Activated naive CD4-positive, alpha-beta T cell treated with anti-CD3 and anti-CD28 coated beads, Interleukin-2, amount 50 U/mL, for 72 hours (primary cell): ENCODE results near the gene ASB6. TPM values are rescaled to one million over a fixed set of nuclear protein-coding genes. Genes with fewer than 3 reads are reported as not detected.
A peak's percentile ranks its signal among the peaks of the same experiment; 100 is the strongest.

ENCODE experiments used
- ATAC-seq, 2 donors: fragments of 150-1000 bp; cut with Tn5 transposase; 2 replicates each; pipeline ENCODE4 v1.10.0; 2021; ENCODE audit warnings: mild to moderate bottlenecking in 2 of 2, moderate library complexity in 2 of 2
- DNase-seq, 2 donors: peaks; one replicate each; pipeline ENCODE4 v3.0.0; 2021 to 2022; ENCODE audit warnings: low spot score in 2 of 2
- H3K27ac Mint-ChIP-seq, 2 donors: one replicate each; pipeline ENCODE4 v1.8.0; 2022; ENCODE audit warnings: mild to moderate bottlenecking in 2 of 2, mixed read lengths in 2 of 2
- H3K36me3 Mint-ChIP-seq, 2 donors: one replicate each; pipeline ENCODE4 v1.8.0; 2022; ENCODE audit warnings: mixed read lengths in 2 of 2
- H3K9me3 Mint-ChIP-seq, 2 donors: one replicate each; pipeline ENCODE4 v1.8.0; 2022; ENCODE audit warnings: mixed read lengths in 2 of 2
- total RNA-seq, 2 donors: library from RNA; stranded (reverse); gene quantifications; one replicate each; pipeline ENCODE4 v1.2.3, GENCODE V29; 2022

ASB6 gene, protein sequence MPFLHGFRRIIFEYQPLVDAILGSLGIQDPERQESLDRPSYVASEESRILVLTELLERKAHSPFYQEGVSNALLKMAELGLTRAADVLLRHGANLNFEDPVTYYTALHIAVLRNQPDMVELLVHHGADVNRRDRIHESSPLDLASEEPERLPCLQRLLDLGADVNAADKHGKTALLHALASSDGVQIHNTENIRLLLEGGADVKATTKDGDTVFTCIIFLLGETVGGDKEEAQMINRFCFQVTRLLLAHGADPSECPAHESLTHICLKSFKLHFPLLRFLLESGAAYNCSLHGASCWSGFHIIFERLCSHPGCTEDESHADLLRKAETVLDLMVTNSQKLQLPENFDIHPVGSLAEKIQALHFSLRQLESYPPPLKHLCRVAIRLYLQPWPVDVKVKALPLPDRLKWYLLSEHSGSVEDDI
- 10 to 100 TPM; 16.3 to 17.6 TPM for total RNA-seq

GRCh38 chr9:129641750-129642585 is at the start of gene ASB6:
TSS of gene ASB6 (minus strand) at chr9:129642151. CDS start at chr9:129641999, 152 bp downstream.
- DNase-seq (peak; percentile 98 to 100), ATAC-seq (peak; percentile 95 to 96)
- Mint-ChIP-seq H3K9me3 (no peaks in the 10 kb centered on the region), H3K27ac (peak within 1 kb of the TSS; percentile 85), H3K36me3 (peaks cover 0 to 6% of the 10 kb centered on the region in 2 donors)

- Mint-ChIP-seq H3K9me3 (no peaks in the 10 kb centered on the region), H3K36me3 (no peaks in the 10 kb centered on the region), H3K27ac (no peak overlapping the region)
- DNase-seq = no peak
- no peak for ATAC-seq
Observed at GRCh38 chr9:129688285-129689043, 46.5 kb upstream of the ASB6 start.

DNA sequence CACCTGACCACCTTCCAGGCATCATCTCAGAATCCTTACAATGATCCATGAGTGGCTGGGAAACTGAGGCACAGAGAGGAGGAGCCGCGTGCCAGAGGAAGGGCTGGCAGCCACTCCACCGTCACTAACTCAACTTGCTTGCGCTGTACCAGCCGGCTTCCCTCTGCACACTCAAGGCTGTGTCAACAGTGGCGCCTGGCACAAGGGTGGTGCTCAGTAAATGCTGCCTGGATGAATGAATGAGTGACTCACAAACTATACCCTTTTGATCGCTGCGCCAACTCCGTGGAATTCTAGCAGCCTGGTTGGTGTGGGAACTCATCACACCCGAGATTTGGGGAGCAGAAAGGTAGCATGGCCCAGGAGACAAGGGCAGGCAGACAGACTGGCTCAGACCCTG is 45.4 kb upstream of the ASB6 start:
- ATAC-seq = no peak
- DNase-seq = no peak
- H3K9me3 Mint-ChIP-seq = no peaks in the 10 kb centered on the region
- H3K36me3 Mint-ChIP-seq = no peaks in the 10 kb centered on the region
- H3K27ac Mint-ChIP-seq = no peak overlapping the region

- H3K27ac Mint-ChIP-seq = peak overlapping the region in 1 of 2 donors; percentile 69
- no peaks in the 10 kb centered on the region for H3K9me3 Mint-ChIP-seq
- DNase-seq (no peak), ATAC-seq (no peak)
- H3K36me3 Mint-ChIP-seq = no peaks in the 10 kb centered on the region
Observed at GRCh38 chr9:129686736-129687135, 44.8 kb upstream of the ASB6 start.

GRCh38 chr9:129685933-129686259 is 43.9 kb upstream of the ASB6 start:
- Mint-ChIP-seq H3K27ac (no peak overlapping the region), H3K36me3 (no peaks in the 10 kb centered on the region), H3K9me3 (no peaks in the 10 kb centered on the region)
- DNase-seq (no peak), ATAC-seq (no peak)

- H3K36me3 Mint-ChIP-seq = no peaks in the 10 kb centered on the region
- H3K9me3 Mint-ChIP-seq = no peaks in the 10 kb centered on the region
- DNase-seq (no peak), ATAC-seq (no peak)
- H3K27ac Mint-ChIP-seq = peak overlapping the region in 1 of 2 donors; percentile 15
Observed at GRCh38 chr9:129685220-129685932, 43.4 kb upstream of the ASB6 start.

GRCh38 chr9:129682381-129682780 is 40.4 kb upstream of the ASB6 start:
- no peak for ATAC-seq
- DNase-seq = no peak
- Mint-ChIP-seq H3K9me3 (no peaks in the 10 kb centered on the region), H3K27ac (no peak overlapping the region), H3K36me3 (no peaks in the 10 kb centered on the region)

- ATAC-seq (no peak), DNase-seq (no peak)
- Mint-ChIP-seq H3K36me3 (no peaks in the 10 kb centered on the region), H3K9me3 (no peaks in the 10 kb centered on the region), H3K27ac (no peak overlapping the region)
Observed at GRCh38 chr9:129681924-129682323, 40.0 kb upstream of the ASB6 start.

GRCh38 chr9:129679537-129679936 is 37.6 kb upstream of the ASB6 start:
- DNase-seq = no peak
- no peaks in the 10 kb centered on the region for H3K9me3 Mint-ChIP-seq
- H3K36me3 Mint-ChIP-seq = no peaks in the 10 kb centered on the region
- no peak overlapping the region for H3K27ac Mint-ChIP-seq
- no peak for ATAC-seq

GRCh38 chr9:129678844-129679243 is 36.9 kb upstream of the ASB6 start:
- Mint-ChIP-seq H3K9me3 (no peaks in the 10 kb centered on the region), H3K36me3 (no peaks in the 10 kb centered on the region), H3K27ac (no peak overlapping the region)
- DNase-seq (no peak), ATAC-seq (no peak)

DNA sequence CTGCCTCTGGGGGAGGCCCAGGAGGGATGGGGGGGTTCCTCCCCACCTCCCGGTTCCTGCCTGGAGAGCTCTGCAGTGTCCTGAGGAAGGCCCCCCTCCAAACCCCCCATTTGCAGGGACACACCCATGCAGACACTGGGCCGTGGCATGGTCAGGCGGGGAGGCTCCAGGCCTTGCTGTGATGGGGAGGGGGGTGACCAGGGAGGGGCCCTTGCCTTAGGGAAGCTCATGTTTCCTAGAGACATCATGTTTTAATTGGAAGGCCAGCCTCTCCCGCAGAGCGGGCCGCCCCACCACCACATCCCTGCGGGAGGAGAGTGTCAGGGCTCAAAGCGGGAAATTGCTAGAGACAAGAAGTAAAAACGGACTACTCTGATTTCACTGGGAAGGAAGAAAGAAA is 35.5 kb upstream of the ASB6 start:
- Mint-ChIP-seq H3K36me3 (no peaks in the 10 kb centered on the region), H3K9me3 (no peaks in the 10 kb centered on the region), H3K27ac (no peak overlapping the region)
- ATAC-seq = no peak
- no peak for DNase-seq

DNA sequence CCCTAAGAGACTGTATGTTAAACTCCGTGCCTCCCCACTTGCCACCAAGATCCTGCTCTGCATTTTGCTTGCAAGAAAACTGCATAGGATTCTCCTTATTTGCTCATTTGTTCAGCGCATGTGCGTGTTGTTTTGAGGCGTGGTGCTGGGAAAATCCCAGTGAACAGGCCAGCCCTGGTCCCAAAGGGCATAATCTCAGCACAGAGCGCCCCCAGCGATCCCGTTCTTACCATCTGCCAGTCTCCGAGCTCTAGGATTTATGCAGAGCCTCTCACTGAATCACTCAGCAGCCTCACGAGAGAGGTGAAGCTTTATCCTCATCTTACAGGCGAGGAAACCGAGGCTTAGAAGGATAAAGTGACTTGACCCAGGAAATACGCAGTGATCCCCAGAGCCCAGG is 35.0 kb upstream of the ASB6 start:
- ATAC-seq (no peak), DNase-seq (no peak)
- Mint-ChIP-seq H3K36me3 (no peaks in the 10 kb centered on the region), H3K27ac (no peak overlapping the region), H3K9me3 (no peaks in the 10 kb centered on the region)

DNA sequence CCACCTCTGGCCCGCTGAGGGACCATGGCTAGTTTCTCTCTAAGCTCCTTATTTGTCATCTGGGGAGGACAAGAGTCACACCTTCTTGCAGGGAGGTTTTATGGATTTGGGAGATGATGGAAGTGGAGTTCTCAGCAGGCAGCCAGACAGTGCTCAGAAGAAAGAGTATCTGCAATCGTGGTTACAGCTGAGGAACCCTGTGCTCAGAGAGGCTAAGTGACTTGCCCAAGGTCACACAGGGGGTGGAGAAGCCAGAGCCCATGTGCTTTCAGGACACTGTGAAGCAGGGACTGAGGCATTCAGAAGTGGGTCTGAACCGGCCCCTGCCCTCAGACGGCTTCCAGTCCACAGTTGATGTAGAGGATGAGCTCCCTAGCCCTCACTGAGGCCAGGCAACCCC is 34.3 kb upstream of the ASB6 start:
- no peaks in the 10 kb centered on the region for H3K36me3 Mint-ChIP-seq

GRCh38 chr9:129675620-129676019 is 33.7 kb upstream of the ASB6 start:
- Mint-ChIP-seq H3K36me3 (no peaks in the 10 kb centered on the region), H3K27ac (no peak overlapping the region), H3K9me3 (no peaks in the 10 kb centered on the region)
- no peak for DNase-seq
- ATAC-seq = no peak

More for the DNA sequence above, 34.3 kb upstream of the ASB6 start:
- no peak for DNase-seq
- no peak for ATAC-seq
- Mint-ChIP-seq H3K9me3 (no peaks in the 10 kb centered on the region), H3K27ac (no peak overlapping the region)

DNA sequence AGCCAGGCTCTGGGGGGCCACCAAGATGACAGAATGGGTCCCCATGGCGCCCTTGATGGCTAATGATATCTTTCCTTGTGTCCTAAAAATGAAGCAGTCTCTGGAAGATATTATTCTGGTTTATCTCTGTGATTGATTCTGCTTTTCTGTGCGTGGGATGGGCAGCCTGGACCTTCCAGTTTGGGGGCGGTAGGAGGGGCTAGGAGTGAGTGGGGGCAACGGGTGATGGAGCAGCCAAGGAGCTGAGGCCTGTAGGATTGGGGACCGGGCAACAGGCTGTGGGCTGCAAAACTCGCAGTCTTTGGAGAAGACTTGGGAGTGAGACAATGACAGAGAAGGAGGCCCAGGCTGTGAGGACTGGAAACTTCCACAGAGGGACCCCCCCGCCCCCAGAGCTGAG is 32.3 kb upstream of the ASB6 start:
- H3K36me3 Mint-ChIP-seq = no peaks in the 10 kb centered on the region
- no peak for DNase-seq
- H3K9me3 Mint-ChIP-seq = no peaks in the 10 kb centered on the region
- no peak for ATAC-seq
- H3K27ac Mint-ChIP-seq = no peak overlapping the region

DNA sequence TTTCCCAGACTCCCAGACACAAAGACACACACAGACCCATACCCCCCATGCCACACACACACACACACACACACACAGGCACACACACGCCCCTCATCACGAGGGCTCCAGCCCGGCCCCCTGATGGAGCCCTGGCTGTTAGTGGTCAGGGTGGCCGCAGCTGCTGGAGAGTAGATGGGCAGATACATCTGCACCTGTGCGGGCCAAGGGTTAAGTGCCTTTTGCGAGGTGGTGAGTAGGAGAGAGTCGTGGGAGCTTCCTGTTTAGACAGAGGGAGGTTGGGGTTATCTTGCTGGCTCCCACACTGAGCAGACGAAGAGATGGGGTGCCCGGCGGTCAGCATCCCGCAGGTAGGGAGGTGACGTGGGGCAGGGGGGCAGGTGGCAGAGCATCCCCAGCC is 31.7 kb upstream of the ASB6 start:
- H3K9me3 Mint-ChIP-seq = no peaks in the 10 kb centered on the region
- no peak overlapping the region for H3K27ac Mint-ChIP-seq
- no peaks in the 10 kb centered on the region for H3K36me3 Mint-ChIP-seq
- no peak for DNase-seq
- no peak for ATAC-seq
